Stimulated activated naive CD4-positive, alpha-beta T cell (primary cell): ENCODE results near the gene DLG2.
"Not testable (repeated sequence)": the region's sequence is repeated elsewhere in the genome, so short reads cannot be mapped to it uniquely, and the experiment has no call there.

ENCODE experiments used
- DNase-seq, 6 experiments: peaks; one replicate each; lab custom pipeline; 2025; lab: John Stamatoyannopoulos, UW

DLG2 gene

GRCh38 chr11:84993386-84993785 lies 633.8 kb downstream of the DLG2 start:
- no peak for DNase-seq

GRCh38 chr11:84990141-84990540 lies 637.0 kb downstream of the DLG2 start:
- no peak for DNase-seq

GRCh38 chr11:84987686-84988187 lies 639.4 kb downstream of the DLG2 start:
- not testable (repeated sequence) for DNase-seq

GRCh38 chr11:84981301-84981700 lies 645.8 kb downstream of the DLG2 start:
- no peak for DNase-seq

- no peak for DNase-seq
These were observed 658.0 kb downstream of the DLG2 start for GRCh38 chr11:84969103-84969502.

GRCh38 chr11:84965484-84965883 lies 661.7 kb downstream of the DLG2 start:
- DNase-seq, result no peak

GRCh38 chr11:84963240-84963639 lies 663.9 kb downstream of the DLG2 start:
- no peak for DNase-seq

- DNase-seq, result no peak
These were observed 665.1 kb downstream of the DLG2 start for GRCh38 chr11:84962018-84962417.

GRCh38 chr11:84958295-84958694 lies 668.8 kb downstream of the DLG2 start:
- no peak for DNase-seq

- no peak for DNase-seq
These were observed 676.4 kb downstream of the DLG2 start for GRCh38 chr11:84950569-84951270.

GRCh38 chr11:84947970-84948580 lies 679.1 kb downstream of the DLG2 start:
- DNase-seq, result no peak

- no peak for DNase-seq
These were observed 680.1 kb downstream of the DLG2 start for GRCh38 chr11:84947070-84947469.

- DNase-seq, result no peak
These were observed 696.3 kb downstream of the DLG2 start for GRCh38 chr11:84930863-84931262.

- no peak for DNase-seq
These were observed 697.4 kb downstream of the DLG2 start for GRCh38 chr11:84929738-84930137.

GRCh38 chr11:84924154-84924692 lies 702.9 kb downstream of the DLG2 start:
- DNase-seq, result no peak

- DNase-seq, result no peak
These were observed 703.7 kb downstream of the DLG2 start for GRCh38 chr11:84923489-84923888.

- no peak for DNase-seq
These were observed 704.3 kb downstream of the DLG2 start for GRCh38 chr11:84922836-84923235.

- no peak for DNase-seq
These were observed 704.8 kb downstream of the DLG2 start for GRCh38 chr11:84922212-84922805.

- no peak for DNase-seq
These were observed 712.6 kb downstream of the DLG2 start for GRCh38 chr11:84914511-84914910.

GRCh38 chr11:84909740-84910139 lies 717.4 kb downstream of the DLG2 start:
- no peak for DNase-seq

GRCh38 chr11:84906995-84907394 lies 720.1 kb downstream of the DLG2 start:
- DNase-seq, result no peak

- DNase-seq, result no peak
These were observed 721.7 kb downstream of the DLG2 start for GRCh38 chr11:84905411-84905810.

- no peak for DNase-seq
These were observed 724.7 kb downstream of the DLG2 start for GRCh38 chr11:84902445-84902844.
